Parathyroid adenoma (tissue), 2 donors: ENCODE data around the gene NLRP14.

Experiments used
- H2AFZ ChIP-seq: fragments of 300-600 bp; sonication (generic); one replicate; pipeline ENCODE4 v1.7.0; 2017; ENCODE audit warnings: antibody characterized with exemption, mild to moderate bottlenecking
- H3K27ac ChIP-seq: fragments of 300-600 bp; sonication (generic); one replicate; pipeline ENCODE4 v1.7.0; 2017
- H3K27me3 ChIP-seq: fragments of 300-600 bp; sonication (generic); one replicate; pipeline ENCODE4 v1.7.0; 2017; ENCODE audit warnings: low read length; ENCODE audit not compliant: control insufficient read depth, insufficient read depth
- H3K36me3 ChIP-seq: fragments of 300-600 bp; sonication (generic); one replicate; pipeline ENCODE4 v1.7.0; 2017; ENCODE audit warnings: low read length; ENCODE audit not compliant: control insufficient read depth, insufficient read depth
- H3K4me1 ChIP-seq: fragments of 300-600 bp; sonication (generic); one replicate; pipeline ENCODE4 v1.7.0; 2017; ENCODE audit warnings: control low read depth
- H3K4me2 ChIP-seq: fragments of 300-600 bp; sonication (generic); one replicate; pipeline ENCODE4 v1.7.0; 2017; ENCODE audit warnings: low read length
- H3K4me3 ChIP-seq: fragments of 300-600 bp; sonication (generic); one replicate; pipeline ENCODE4 v1.7.0; 2017; ENCODE audit warnings: low read depth, low read length
- H3K79me2 ChIP-seq: fragments of 300-600 bp; sonication (generic); one replicate; pipeline ENCODE4 v1.7.0; 2017; ENCODE audit warnings: control low read depth
- H3K9ac ChIP-seq: fragments of 300-600 bp; sonication (generic); one replicate; pipeline ENCODE4 v1.7.0; 2017; ENCODE audit warnings: mild to moderate bottlenecking
- H3K9me3 ChIP-seq: fragments of 300-600 bp; sonication (generic); one replicate; pipeline ENCODE4 v1.7.0; 2017; ENCODE audit warnings: low read length; ENCODE audit not compliant: control insufficient read depth
- TF ChIP-seq, protein P1 (sequence below): fragments of 300-600 bp; sonication (generic); IDR thresholded peaks from one replicate; pipeline ENCODE4 v1.7.0; 2017; ENCODE audit warnings: antibody characterized with exemption, mild to moderate bottlenecking
- donor health status: primary hyperparathyroidism.

Gene NLRP14

DNA sequence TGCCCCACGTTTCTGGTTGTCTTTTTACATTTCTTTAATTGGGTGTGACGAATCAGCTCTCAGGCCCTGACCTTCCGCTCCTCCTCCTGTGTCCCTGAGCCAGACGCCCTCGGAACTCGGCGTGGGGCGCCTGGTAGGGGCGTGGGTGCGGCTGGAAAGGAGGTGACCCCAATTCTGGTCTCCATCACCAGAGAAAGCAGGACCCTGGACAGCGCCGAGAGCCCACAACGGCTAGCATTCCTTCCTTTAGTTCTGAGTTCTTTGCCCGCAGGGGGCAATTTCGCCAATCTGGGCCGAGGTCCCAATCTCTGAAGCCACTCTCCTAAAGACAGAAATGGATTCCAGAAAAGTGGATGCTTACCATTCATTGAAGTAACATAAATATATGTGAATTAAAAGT lies 56.8 kb downstream of the NLRP14 start:
- H3K9me3 ChIP-seq = no peaks in the 10 kb centered on the region
- H3K27me3 ChIP-seq = no peaks in the 10 kb centered on the region
- no peaks in the 10 kb centered on the region for H3K79me2 ChIP-seq
- no peaks in the 10 kb centered on the region for H3K4me1 ChIP-seq
- no peaks in the 10 kb centered on the region for H3K36me3 ChIP-seq
- H3K27ac ChIP-seq = no peak overlapping the region
- H2AFZ ChIP-seq = no peak overlapping the region
- no peak overlapping the region for H3K4me2 ChIP-seq
- H3K4me3 ChIP-seq = no peak overlapping the region
- TF ChIP-seq, protein P1, sequence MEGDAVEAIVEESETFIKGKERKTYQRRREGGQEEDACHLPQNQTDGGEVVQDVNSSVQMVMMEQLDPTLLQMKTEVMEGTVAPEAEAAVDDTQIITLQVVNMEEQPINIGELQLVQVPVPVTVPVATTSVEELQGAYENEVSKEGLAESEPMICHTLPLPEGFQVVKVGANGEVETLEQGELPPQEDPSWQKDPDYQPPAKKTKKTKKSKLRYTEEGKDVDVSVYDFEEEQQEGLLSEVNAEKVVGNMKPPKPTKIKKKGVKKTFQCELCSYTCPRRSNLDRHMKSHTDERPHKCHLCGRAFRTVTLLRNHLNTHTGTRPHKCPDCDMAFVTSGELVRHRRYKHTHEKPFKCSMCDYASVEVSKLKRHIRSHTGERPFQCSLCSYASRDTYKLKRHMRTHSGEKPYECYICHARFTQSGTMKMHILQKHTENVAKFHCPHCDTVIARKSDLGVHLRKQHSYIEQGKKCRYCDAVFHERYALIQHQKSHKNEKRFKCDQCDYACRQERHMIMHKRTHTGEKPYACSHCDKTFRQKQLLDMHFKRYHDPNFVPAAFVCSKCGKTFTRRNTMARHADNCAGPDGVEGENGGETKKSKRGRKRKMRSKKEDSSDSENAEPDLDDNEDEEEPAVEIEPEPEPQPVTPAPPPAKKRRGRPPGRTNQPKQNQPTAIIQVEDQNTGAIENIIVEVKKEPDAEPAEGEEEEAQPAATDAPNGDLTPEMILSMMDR = no peak
- H3K9ac ChIP-seq = no peak overlapping the region

DNA sequence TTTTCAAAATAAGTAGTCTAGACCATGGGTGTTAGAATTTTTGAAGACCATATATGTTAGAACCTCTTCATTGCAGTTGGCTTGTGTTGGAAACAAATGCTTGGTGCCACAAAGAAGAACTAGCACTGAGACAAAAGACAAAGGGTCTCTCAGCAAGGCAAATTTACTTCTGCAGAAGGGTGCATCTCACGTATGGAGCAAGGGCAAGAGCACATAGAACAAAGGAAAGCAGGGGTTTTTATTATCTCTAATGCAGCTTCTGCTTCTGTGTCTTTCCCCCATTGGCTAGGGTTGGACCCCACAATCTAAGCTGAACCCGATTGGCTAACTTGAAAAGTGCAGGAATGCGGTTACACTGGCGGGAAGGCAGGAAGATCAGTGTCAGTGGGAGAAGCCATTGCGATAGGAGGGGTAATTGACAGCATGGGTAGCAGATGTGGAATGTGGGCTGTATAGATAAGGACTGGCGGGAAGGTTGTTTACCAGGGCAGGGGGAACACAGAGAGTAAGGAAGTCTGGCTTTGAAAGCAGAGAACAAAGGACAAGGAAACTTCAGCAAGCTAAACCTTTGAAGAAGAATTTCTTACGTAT lies 59.4 kb downstream of the NLRP14 start:
- H3K27ac ChIP-seq = no peak overlapping the region
- H3K4me2 ChIP-seq = no peak overlapping the region
- H3K36me3 ChIP-seq = no peaks in the 10 kb centered on the region
- no peaks in the 10 kb centered on the region for H3K9me3 ChIP-seq
- H3K79me2 ChIP-seq = no peaks in the 10 kb centered on the region
- no peak overlapping the region for H2AFZ ChIP-seq
- H3K4me1 ChIP-seq = no peaks in the 10 kb centered on the region
- TF ChIP-seq, protein P1 = no peak
- no peak overlapping the region for H3K9ac ChIP-seq
- no peaks in the 10 kb centered on the region for H3K27me3 ChIP-seq
- H3K4me3 ChIP-seq = no peak overlapping the region

DNA sequence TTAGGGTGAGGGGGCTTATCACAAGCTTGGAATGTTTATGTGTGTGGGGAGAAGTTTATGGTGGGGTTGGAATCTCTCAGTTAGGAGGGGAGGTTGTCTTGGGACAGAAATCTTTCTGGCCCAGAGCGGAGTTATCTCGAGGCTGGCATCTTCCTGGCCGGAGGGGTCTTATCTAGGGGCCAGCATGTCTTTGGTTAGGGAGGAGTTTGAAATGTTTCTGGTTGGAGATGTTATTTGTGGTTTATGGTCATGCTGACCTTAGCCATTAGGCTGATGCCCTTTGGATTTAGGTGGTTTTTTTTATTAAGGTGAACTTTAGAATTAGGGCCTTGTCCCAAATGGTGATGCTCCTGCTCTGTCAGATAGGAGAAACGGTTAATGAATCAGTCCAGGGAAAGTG lies 60.6 kb downstream of the NLRP14 start:
- Histone ChIP-seq H3K4me3 (no peak overlapping the region), H3K4me1 (no peaks in the 10 kb centered on the region), H3K9me3 (no peaks in the 10 kb centered on the region), H3K27ac (no peak overlapping the region), H3K4me2 (no peak overlapping the region), H3K9ac (no peak overlapping the region), H3K79me2 (no peaks in the 10 kb centered on the region), H3K27me3 (no peaks in the 10 kb centered on the region), H2AFZ (no peak overlapping the region), H3K36me3 (no peaks in the 10 kb centered on the region)
- TF ChIP-seq, protein P1 = no peak

DNA sequence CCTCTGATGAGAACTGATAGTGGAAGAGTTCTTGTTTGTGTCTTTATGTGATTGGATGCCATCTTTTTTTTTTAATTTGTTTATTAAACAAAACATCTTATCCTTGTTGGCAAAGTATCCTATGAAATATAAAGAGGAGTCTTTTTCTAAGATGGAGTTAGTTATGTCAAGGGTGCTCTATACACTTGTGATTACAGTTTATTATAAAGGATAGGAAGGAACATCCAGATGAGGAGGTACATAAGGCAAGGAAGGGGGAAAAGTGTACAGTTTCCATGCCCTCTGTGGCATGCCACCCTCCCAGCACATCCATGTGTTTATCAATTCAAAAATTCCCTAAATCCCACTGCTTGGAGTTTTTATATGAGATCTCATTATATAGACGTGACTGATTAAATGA lies 61.2 kb downstream of the NLRP14 start:
- TF ChIP-seq, protein P1 = no peak
- H3K4me3 ChIP-seq = no peak overlapping the region
- H3K4me2 ChIP-seq = no peak overlapping the region
- no peaks in the 10 kb centered on the region for H3K36me3 ChIP-seq
- H3K9ac ChIP-seq = no peak overlapping the region
- H3K27ac ChIP-seq = no peak overlapping the region
- H3K27me3 ChIP-seq = no peaks in the 10 kb centered on the region
- H2AFZ ChIP-seq = no peak overlapping the region
- H3K4me1 ChIP-seq = no peaks in the 10 kb centered on the region
- H3K79me2 ChIP-seq = no peaks in the 10 kb centered on the region
- H3K9me3 ChIP-seq = no peaks in the 10 kb centered on the region

DNA sequence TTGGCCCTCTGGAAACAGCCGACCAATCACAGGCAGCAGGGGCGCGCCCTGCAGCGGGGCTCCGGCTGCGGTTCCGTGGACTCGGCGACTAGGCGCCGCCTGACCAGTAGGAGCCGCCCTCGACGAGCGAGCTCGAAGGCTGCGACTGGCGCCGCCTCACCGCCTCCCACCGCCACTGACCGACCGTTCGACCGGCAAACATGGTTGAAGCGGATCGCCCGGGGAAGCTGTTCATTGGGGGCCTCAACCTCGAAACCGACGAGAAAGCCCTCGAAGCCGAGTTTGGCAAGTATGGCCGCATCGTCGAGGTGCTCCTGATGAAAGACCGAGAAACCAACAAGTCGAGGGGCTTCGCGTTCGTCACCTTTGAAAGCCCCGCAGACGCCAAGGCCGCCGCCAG lies 68.6 kb downstream of the NLRP14 start, which contains the start of gene RBMXL2:
Gene RBMXL2, plus strand, starts transcription at position 78 of the 400 bp plus-strand sequence. Its CDS starts 123 bp downstream, at position 201.
- Histone ChIP-seq H2AFZ (no peak within 1 kb of the TSS), H3K79me2 (no peaks in the 10 kb centered on the region), H3K4me3 (no peak within 1 kb of the TSS), H3K4me2 (no peak within 1 kb of the TSS), H3K36me3 (no peaks in the 10 kb centered on the region), H3K27ac (no peak within 1 kb of the TSS), H3K4me1 (no peaks in the 10 kb centered on the region), H3K9ac (no peak within 1 kb of the TSS), H3K27me3 (no peaks in the 10 kb centered on the region), H3K9me3 (no peaks in the 10 kb centered on the region)
- TF ChIP-seq, protein P1 = no peak
